Stimulated activated CD4-positive, alpha-beta T cell treated with anti-CD3 and anti-CD28 coated beads, Interleukin-1b, Interleukin-23, amount 100 ng/mL, for 48 hours (primary cell): Measurements from ENCODE around the gene FNTB.

Experiments
- DNase-seq: peaks from one replicate; pipeline ENCODE4 v3.0.0-alpha.2; 2020

Gene FNTB

DNA sequence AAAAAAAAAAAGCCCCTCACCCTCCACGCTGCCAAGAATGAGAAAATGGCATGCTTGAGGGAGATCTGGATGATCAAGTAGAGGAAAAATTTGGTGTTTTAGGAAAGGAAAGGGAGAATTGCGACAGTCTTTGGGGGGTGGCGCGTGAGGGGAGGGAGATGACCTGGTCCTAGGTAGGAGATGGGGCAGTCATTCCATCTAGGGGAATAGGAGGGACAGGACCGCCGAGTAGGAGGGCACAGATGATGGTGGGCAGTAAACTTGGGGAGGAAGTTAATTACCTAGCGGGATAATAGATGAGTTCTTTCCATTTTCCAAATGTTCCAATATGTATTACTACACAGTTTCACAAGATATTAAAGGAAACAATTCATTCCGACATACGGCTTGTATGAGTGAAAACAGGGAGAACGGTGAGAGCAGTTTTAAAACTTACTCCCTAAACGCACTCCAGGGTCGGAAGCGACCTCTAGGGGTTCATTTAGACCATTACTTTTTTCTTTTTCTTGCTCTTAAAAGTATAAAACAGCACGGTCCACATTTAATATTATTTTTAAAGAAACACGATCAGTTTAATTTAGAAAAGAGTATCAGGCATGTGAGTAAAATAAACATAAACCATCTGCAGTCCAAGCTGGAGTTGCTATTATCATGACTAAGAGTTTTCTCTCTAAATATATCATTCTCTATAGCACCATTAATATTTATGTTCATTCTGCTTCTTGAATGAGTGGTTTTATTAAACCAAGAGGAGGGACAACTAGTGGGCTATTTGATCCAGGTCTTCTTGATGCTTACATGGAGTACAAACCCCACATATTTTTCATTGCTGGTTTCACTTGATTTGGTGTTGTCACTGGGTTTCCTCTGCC is 3.0 kb upstream of the FNTB start:
- no peak for DNase-seq

DNA sequence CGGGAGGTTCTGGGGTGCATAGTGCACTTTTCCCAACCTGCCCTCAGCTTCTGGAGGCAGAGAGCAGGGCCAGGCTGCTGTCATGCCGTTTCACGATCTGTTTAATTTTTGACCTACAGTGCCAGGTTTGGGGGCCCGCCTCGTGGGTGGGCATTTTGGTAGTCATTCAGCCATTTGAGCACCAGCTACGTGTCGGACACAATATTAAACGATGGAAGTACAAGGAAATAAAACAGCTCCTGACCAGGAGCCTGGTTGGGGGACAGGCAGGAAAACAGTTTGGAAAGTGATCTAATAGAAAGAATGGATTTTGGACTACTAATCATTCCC is 708 bp downstream of the FNTB start:
- DNase-seq: no peak

DNA sequence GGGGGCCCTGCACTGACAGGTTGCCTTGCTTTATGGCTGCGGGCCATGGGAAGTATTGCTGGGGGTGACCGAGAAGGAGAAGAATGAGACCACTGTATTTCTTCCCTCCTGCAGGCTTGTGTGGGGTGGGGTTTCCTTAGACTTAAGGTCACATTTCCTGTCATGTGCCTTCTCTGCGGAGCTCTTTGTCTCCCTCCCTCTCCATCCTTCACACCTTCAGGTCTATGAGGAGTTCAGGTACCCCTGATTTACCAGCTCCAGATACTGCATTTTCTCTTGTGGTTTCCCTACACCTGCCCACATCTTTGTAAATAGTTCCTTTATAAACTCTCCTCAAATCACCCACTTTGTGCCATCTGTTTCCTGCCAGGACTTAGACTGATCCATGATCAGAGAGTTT is 3.6 kb downstream of the FNTB start:
- DNase-seq: no peak

DNA sequence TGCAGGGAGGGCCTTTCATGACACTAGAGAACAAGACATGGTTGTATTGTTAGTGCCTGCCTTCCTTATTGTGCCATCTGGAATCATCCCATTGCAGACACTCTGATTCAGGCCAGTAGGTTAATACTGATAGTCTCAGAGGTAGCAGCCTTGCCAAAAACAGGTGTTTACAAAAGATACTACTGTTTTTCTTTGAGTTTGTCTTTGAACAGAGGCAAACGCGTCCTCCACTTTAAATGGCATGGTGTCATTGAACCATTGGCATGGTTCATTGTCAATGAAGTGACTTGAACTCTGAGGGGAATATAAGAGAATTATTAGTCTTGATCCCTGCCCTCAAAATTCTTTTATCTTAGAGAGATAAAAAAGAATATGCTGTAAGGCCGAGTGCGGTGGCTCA is 4.2 kb downstream of the FNTB start:
- DNase-seq: no peak

DNA sequence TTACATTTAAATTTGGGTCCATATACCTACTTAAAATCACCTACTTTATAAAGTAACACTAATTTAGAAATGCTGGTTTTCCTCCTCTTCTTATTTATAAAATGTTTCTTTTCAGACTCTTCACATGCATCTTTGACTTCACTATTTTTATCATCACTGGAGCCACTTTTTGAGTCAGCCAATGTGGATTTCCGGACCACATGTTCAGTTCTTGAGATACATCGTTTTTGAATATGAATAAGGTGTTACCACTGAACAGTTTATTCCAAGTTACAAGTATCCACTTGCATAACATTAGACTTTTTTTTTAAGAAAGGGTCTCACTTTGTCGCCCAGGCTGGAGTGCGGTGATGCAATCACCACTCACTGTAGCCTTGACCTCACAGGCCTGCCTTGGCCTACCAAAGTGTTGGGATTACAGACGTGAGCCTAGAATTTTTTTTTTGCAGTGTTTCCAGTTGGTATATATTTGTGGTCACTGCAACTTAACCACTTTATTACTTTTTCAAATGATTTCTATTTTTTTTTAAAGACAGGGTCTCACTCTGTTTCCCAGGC is 5.7 kb downstream of the FNTB start:
- no peak for DNase-seq

DNA sequence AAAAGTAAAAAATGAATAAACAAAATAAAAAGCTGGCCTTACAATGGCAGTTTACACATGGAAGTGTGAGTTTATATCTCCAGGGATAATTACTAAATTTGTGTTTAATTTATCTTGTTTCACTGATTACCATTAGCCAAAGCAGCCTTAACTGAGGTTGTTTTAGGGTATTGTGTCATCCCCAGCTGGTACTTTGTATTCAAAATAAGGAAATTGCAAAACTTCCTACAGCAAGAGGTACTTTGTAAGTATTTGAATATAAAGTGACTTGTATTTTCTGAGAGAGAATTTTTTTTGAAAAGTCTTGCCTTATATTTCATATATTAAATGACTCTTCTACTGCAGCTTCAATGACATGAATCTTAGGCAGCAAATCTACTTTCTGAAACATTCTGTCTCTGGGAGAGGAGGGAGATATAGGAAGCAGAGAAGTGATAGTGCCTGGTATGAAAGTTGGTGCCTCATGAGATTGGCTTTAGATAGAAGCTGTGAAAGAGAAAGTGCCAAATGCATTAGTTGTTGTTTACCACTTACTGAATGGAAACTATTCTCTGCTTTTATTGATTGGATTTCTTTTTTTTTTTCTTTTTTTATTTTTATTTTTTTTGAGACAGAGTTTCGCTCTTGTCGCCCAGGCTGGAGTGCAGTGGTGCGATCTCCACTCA is 6.7 kb downstream of the FNTB start:
- DNase-seq: no peak

DNA sequence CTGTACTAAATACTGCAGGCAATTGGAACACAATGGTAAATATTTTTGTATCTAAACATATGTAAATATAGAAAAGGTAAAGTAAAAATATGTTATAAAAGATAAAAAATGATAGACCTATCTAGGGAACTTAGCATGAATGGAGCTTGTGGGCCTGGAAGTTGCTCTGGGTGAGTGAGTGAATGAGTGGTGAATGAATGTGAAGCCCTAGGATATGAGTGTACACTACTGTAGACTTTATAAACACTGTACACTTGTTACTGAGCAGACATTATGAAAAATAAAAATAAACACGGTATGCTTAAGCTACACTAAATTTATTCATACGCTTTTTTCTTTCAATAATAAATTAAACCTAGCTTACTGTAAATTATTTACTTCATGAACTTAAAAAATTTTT is 7.8 kb downstream of the FNTB start:
- DNase-seq: no peak

DNA sequence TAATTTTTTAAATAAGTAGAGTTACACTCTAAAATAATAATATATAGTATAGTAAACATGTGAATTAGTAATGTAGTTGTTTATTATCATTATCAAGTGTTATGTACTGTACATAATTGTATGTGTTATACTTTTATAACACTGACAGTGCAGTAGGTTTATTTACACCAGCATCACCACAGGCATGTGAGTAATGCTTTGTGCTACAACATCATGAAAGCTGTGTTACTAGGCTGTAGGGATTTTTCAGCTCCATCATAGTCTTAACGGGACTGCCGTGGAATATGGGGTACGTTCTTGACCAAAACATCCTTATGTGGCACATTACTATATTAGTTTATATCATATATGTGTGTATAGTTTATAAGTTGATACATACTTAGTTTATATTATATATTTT is 8.6 kb downstream of the FNTB start:
- DNase-seq: no peak

DNA sequence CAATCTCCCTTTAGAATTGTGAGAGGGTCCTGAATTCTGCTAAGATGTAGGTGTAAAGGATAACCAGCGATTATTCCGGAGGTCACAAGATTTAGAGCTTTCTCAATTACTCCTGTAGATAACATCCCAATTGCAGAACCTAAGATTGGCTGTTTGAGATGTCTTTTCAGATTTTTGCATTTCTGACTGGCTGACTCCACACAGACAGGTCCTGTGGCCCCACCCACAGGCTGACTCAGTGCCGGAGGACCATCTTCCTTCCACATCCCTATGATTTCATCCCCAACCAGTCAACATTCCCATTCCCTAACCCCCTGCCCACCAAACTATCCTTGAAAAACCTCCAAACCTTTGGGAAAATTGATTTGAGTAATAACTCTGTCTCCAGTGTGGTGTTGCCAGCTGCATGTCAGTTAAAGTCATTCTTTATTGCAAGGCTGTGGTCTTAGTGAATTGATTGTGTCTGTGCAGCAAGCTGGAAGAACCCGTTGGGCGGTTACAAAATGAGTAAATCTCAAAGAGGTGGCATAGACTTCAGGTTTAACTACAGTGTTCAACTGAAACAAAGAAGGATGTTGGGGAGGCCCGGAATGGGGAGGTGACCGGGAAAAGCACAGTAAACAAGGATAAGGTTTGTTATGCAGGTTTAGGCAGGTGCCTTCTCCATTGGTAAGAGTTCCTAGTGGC is 10.6 kb downstream of the FNTB start:
- DNase-seq: no peak

DNA sequence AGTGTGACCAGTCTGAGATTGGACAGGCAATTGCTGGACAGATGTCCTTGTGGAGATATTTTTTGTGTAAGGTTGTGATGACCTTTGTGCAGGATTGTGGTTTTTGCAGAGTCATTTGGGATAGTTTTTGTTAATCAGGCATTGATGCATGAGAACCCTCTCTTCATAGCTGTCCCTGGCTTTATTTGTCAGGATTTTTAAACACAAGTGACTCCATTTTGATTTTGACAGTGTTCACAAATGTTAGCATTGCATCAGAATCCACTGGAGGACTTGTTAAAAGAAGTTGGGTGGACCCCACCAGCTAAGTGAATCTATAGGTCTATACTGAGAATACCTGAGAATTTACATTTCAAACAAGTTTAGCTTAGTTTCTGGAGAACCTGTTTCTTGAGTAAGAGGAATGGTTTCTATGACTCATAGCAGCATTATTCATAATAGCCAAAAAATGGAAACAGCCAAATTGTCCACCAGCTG is 11.8 kb downstream of the FNTB start:
- DNase-seq: no peak

DNA sequence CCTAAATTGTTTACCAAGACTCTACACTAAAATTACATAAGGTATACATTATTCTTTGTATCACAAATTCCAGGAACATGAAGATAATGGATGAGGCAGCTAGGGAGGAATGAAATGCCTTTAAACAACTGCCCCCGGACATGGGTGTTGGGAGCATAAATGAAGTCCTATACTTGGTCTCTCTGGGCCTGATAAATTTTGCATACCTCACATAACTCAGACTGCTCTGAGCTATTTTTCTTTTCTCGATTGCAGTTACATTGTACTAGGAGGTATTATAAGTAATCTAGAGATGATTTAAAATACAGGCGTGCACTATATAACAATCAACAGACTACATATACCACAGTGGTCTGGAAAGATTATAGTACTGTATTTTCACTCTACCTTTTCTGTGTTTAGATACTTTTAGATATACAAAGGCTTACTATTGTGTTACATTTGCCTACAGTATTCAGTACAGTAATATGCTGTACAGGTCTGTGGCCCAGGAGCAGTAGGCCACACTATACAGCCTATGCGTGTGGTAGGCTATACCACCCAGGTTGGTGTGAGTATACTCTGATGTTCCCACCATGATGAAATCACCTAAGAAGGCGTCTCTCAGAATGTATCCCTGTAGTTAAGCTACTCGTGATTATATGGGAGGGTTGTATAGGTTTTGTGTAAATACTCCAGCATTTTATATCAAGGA is 14.3 kb downstream of the FNTB start:
- no peak for DNase-seq

DNA sequence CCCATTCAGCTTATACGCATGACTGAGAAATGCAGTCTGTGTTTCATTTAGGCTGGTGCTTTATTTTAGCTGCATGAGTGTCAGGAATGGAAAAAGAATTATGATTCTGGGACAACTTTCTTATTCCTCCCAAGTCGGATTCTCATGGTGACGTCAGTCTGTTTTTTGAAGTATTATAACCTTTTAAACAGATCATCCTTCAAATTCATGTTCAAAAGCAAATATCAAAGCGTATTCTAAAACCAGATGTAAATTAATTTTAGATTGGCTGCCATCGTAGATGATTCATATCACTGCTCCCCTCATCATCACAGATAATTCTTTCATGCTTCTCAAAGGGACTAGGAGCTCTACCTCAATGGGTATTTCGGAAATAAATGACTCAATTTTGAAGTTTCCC is 15.0 kb downstream of the FNTB start:
- no peak for DNase-seq

DNA sequence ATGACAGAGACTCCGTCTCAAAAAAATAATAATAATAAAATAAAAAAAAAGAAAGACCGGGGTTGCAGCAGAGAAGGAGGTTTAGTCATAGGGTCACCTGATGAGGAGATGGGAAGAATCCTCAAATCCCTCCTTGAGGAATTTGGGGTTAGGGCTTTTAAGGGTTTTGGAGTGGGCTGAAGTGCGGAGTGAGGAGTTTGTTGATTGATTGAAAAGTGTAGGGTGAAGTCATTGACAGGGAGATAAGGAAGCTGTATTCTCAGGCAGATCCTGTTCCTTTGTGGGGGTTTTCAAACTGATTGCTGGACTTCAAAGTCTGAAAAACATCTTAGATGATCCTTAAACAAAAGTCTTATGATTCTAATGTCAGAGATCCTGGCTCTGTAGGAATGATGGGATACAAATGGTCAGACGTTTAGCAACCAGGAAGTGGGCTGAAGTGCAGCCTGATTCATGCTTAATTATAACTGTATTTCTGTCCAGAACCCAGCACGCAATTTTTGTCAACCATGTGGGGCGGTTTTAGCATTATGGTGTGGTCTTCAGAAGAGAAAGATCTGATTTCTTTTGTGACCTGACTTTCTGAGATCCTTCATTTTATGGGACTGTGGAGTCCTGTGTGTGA is 16.0 kb downstream of the FNTB start:
- no peak for DNase-seq

DNA sequence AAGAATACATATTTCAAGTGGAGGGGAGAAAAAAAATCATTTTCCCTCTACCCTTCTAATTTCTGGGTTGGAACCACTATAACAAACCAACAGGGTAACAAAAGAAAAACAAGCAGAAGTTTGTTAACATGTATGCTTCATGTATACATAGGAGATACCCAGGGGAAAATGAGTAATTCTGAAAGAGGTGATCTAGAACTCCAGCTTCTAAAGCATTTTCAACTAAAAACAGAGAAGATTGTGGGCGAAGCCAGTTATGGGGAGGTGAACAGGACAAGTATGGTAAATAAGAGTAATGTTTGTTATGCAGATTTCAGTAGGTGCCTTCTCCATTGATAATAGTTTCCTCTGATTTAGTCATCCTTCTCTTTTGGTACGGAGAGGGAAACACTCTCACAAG is 16.7 kb downstream of the FNTB start:
- no peak for DNase-seq

DNA sequence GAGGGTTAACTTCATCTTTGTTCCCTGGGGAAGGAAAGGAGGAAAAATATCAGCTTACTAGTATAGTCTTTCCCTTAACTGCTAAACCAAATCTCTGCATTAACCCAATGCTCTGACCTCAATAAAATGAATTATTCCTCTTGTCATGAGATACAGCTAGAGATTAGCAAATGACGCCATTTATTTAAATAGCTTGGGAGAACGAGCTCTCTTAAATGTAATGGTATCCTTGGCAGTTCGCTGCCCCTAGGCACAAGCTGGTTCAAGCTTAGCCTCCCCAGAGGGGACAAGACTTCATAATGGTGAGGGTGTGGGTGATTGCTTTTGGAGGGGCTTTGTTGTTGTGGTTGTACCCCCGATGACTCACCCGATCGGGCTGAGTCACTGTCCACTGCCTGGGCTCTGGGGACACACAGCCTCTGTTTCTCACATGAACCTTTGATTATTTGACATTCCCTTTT is 19.6 kb downstream of the FNTB start:
- DNase-seq: no peak

DNA sequence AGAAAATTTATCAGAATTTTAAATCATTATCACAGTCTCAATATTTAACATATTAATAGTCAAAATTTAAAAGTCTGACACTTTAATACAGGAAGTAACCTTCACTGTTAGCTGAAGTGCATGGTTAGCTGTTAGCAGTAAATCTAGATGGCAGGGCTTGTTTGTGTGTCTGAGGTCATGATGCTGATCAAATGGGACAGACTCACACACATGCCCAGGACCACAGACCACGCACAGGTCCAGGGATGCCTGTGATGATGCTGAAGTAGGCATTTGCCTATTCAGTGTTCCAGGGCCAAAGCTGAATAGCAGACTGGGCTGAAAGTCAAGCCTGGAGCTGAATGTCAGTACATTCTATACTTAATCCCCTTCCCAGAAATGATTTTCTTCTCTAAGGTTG is 20.5 kb downstream of the FNTB start:
- DNase-seq: no peak

DNA sequence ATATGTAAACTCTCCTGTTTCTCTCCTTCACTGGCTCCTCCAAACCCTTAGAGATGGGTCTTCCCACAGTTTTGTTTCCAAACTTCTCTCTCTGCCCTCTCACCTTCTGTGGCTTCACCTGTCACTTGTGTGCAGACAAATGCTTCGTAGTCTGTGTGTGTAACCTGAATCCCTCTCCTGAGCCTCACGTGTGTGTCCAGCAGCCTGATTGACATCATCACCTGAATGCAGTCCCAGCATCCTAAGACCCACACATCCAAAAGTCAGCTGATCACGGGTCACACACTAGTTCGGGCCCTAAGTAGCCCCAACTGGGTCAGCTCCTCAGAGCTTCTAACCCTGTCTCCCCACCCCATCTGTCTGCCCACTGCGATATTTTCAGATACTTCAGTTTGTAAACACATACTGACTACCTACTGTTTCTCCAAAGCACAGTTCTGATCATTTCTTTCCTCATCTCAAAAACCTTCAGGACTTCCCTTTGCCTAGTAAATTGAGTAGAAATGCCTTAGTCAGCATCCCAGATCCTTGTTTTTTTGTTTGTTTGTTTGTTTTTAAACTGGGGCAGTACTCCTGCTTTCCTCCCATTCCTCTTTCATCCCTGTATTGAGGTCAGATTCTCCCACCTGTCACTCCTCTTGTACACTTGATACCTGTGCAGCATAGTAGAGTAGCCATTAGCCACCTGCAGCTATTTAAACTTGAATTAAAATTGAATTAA is 23.7 kb downstream of the FNTB start:
- DNase-seq: no peak

DNA sequence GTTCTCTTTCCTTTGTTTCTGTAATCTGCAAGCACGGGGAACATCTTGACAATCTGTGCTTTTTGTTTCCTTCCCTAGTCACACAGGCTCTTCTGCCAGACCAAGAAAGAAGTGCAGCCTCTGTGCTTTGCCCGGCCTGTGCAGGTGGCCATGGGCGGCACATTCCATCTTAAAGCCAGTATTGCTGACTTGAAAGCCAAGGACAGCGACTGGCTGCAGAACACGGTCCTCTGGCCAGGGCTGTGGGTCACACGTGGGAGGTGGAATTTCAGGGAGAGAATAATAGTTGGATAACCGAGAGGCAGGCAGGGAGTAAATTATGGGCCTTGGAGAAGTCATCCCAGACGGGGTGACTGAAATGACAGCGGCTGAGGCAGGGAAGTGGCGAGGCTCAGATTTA is 24.8 kb downstream of the FNTB start:
- no peak for DNase-seq

DNA sequence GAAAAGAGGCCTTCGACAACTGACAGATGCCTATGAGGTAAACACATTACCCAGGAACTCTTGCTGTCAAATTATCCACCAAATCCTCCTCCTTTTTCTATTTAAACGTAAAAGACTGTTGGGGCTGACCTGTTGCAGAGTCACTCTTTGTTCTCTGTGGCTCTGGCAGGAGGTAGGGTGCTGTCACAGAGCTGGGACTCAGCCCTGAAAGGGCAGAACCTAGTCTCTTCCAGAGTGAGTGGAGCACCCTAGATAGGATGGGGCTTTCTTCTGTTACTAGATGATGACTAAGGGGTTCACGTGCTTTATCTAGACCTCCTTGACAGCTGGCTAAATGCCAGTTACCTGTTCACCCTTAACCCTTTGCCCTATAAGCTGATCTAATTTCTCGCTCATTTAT is 25.7 kb downstream of the FNTB start:
- DNase-seq: no peak

DNA sequence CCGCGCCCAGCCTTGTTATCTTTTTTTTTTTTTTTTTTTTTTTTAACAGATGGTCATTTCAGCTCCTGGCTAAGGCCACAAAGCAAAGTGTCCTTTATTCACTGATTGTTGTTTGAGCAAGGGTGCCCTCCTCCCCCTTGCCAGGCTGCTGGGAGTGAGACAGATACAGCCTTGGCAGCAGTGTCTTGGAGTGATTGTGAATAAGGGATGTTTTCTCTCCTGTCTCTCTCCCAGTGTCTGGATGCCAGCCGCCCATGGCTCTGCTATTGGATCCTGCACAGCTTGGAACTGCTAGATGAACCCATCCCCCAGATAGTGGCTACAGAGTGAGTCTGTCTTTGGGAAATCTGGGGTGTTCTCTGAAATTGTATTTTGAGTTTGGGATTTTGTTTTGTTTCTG is 28.7 kb downstream of the FNTB start:
- DNase-seq: no peak

DNA sequence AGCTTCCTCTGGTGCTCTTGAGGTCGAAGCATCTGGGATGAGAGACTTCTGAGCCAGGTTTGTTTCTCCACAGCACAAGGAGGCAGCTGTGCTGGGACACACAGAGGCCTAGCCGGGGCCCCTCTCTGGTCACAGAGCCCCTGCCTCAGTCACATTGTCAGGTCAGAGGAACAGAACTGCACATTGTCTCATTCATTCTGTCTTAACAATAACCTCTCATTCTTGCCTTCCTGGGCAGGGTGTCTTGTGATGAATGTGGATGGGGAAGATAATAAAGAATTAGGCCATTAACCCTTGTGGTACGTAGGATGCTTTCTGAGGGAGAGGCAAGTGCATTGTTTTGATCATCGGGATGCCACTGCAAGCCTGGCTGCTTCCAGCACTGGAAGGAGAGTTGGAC is 29.8 kb downstream of the FNTB start:
- DNase-seq: no peak
